ENCODE measurements around the gene PDZD7.

The PDZD7 gene

GRCh38 chr10:101000127-101000914 is 30.6 kb downstream of the PDZD7 start:
- DNase-seq: no peak

DNA sequence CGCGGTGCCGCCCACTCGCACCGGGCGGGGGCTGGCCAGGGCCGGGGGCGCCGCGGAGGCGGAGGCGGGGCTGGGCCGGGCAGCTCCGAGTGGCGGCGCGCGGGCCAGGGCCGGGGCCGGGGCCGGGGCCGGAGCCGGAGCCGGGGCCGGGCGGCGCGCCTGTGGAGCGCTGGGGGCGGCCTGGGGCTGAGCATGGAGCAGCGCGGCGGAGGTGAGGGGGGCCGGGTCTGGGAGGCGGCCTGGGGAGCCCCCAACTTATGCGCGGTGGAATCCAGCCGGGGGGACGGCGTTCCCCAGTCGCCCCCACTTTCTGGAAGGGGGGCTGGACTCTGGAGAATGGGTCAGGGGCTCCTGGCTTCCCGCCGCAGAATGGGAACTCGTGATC is 31.2 kb downstream of the PDZD7 start, which contains the start of gene LZTS2:
TSS of gene LZTS2 (plus strand) at position 67 of the 385 bp plus-strand sequence. CDS start 2,731 bp downstream, outside the sequence.
- DNase-seq: no peak

DNA sequence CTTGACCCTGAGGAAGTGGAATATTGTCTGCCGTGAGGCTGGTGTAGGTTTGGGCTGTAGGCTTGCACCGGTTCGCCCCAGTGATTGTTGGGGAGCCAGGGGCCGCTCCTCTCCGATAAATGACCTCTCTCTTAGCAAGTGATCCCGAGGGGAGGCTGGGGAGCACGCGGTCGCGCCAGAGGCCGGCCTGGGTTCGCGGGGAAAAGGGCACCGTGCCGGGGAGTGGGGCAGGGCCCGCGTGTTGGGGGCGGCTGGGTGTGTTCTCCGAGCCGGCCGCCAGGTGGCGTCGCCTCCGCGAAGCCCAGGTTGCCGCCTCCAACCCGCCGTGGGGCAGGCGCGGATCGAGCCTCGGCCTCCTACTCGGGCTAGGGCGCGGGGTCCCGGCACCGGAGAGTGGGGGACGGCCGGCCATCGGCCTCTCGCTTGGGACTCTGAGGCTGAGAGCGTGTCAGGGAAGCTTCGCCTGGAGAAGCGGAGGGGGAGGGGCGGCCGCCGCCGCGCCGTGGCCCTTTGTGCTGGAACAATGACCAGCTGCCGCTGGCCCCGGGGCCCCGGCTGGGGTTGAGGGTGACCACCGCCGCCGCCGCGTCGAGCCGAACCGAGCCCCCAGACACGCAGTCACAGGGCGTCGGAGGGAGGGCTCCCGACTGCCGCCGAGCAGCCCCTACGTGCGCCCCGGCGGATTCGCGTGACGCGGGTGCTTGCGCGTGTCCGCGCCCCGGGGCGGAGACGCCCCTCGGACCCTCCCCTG is 31.8 kb downstream of the PDZD7 start:
- DNase-seq: peak; percentile 17

- peak; percentile 61 for DNase-seq
Measured at GRCh38 chr10:100998183-100998990, 32.5 kb downstream of the PDZD7 start.

GRCh38 chr10:100997360-100998182 is 33.4 kb downstream of the PDZD7 start:
- DNase-seq: peak; percentile 41

DNA sequence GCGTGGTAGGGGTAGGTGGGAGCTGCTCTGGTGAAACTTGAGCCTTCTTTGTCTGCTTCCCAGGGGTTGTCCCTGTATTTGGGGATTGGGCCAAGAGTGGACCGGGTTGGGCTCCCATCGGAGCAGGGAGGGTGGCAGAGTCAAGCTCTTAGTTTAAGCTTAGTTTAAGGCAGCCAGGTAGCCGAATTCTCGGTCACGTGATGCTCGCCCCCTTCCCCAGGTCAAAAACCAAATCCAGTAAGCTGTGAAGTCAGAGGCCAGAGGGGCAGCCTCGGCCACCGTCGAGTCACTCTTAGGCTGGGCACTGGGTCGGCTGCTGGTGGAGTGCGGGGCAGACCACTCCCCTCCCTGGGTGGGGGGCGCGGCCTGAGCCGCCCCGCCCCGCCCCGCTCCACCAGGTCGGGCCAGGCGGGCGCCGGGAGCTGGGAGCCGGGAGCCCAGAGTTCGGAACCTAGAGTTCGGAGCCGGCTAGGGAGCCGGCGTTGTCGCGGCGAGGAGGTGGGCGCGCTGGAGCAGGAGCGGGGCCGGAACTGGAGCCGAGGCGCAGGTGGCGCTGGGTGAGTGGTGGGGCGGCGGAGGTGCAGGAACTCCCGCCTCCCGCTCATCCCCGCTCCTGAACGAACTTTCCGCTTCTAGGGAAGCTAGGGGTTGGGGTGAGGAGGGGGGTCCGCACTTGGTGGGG is 34.1 kb downstream of the PDZD7 start:
- DNase-seq: no peak

GRCh38 chr10:100995181-100995580 is 35.7 kb downstream of the PDZD7 start:
- no peak for DNase-seq

- DNase-seq: no peak
Measured at GRCh38 chr10:100993986-100994708, 36.8 kb downstream of the PDZD7 start.

GRCh38 chr10:100989088-100989487 is 41.8 kb downstream of the PDZD7 start:
- no peak for DNase-seq

- DNase-seq: no peak
Measured at GRCh38 chr10:100988166-100988565, 42.8 kb downstream of the PDZD7 start.

- DNase-seq: no peak
Measured at GRCh38 chr10:100987685-100988049, 43.3 kb downstream of the PDZD7 start.

DNA sequence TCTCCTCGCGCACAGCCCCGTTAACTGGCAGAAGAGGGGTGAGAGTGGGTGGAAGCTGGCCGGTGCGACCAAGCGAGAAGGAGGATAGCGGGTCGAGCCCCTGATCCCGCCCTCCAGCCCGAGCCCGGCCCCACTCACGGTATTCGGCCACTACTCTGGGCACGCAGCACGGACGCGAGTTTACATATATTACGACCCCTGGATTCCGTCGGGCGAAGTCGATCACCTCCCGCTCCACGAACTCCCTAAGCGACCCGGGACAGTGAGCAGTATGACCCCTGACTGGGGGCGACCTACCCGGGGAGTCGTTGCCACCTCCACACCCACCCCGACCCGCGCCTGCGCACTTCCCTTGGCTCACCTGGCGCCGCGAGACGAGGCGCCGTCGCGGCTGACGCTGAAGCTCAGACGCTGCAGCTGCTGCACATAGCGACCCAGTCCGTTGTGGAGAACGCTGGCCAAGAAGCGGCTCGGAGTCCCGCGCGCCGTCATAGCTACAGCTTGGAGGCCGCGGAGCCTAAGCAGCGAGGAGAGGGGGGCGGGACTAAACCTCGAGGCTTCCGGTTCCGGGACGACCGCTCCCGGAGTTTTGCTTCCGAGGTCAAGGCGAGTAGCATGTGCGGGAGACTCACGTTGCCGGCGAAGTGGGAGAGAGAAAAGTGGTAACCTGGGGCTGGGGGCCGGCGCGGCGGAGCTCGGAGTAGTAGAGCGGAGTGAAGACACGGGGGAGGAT is 43.8 kb downstream of the PDZD7 start, which contains the start of the genes MRPL43 and TWNK:
TSS of gene MRPL43 (minus strand) at position 546 of the 733 bp plus-strand sequence. CDS start at position 492, 54 bp downstream.
TSS of gene TWNK (plus strand) at position 592 of the 733 bp plus-strand sequence. CDS start 668 bp downstream, outside the sequence.
- DNase-seq: peak; percentile 41

DNA sequence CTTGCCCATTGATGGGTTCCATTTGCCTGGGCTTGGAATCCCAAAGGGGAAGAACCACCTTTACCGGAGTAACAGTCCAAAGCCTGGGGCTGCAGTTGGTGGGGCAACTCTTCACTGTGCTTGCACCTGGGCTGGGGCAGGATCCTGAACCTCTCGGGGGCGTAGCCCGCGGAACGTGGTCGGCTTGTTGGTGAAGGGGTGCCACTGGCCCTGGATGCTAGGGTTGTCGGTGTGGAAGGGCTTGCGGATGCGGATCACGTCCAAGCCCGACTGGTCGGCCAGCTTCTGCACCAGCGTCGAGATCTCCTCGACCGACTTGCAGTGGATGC is 44.3 kb downstream of the PDZD7 start:
- no peak for DNase-seq

GRCh38 chr10:100985336-100985735 is 45.6 kb downstream of the PDZD7 start:
- DNase-seq: no peak

- no peak for DNase-seq
Measured at GRCh38 chr10:100984672-100985177, 46.2 kb downstream of the PDZD7 start.

DNA sequence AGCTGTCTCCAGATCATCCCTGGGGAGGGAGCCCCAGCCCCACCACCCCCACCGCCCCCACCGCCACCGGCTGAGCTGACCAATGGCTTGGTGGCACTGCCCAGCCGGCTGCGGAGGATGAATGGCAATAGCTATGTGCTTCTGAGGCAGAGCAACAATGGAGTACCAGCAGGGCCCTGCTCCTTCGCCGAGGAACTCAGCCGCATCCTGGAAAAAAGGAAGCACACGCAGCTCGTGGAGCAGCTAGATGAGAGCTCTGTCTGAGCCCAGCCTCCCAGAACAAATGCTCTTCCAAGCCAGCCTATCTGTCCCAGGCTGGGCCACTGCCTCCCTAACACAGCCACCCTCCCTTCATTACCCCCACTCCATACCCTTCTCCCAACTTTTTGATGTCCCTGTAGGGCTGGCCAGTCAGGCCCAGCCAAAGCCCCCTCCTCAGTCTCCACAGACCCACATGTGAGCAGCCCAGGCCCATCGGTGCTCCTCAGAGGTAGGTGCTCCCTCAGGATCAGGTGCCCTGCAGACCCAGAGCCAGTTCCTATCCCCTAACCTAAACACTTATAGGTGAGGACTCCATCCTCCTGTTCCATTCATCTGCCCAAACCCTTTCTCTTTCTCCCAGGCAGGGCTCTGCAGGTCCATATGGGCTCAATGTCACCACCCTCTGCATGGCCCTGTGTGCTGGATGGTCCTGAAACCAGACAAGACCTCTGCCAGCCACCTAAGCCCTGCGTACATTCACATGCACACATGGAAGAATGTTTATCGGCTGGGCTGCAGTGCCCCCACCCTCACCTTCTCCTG is 46.9 kb downstream of the PDZD7 start:
- no peak for DNase-seq

- no peak for DNase-seq
Measured at GRCh38 chr10:100982916-100983830, 47.8 kb downstream of the PDZD7 start.

- DNase-seq: no peak
Measured at GRCh38 chr10:100981178-100981772, 49.7 kb downstream of the PDZD7 start.
